Testis (tissue), 3 donors: ENCODE measurements around the gene DNAH10. TPM values are rescaled to one million over a fixed set of nuclear protein-coding genes. Genes with fewer than 3 reads are reported as not detected.

Experiments used
- DNase-seq: peaks from one replicate; pipeline ENCODE4 v3.0.0-alpha.2; 2019
- H3K27ac ChIP-seq, 2 donors: fragments of 200-600 bp; sonication (generic); one replicate each; pipeline ENCODE4 v1.5.1; 2019
- H3K27me3 ChIP-seq: fragments of 200-600 bp; sonication (generic); one replicate; pipeline ENCODE4 v1.5.1; 2019
- H3K36me3 ChIP-seq: fragments of 200-600 bp; sonication (generic); one replicate; pipeline ENCODE4 v1.5.1; 2017; ENCODE audit warnings: low read depth; ENCODE audit errors: missing control alignments
- H3K4me1 ChIP-seq: fragments of 200-600 bp; sonication (generic); one replicate; pipeline ENCODE4 v1.5.1; 2019
- H3K4me3 ChIP-seq, 2 donors: fragments of 200-600 bp; sonication (generic); one replicate each; pipeline ENCODE4 v1.5.1; 2017 to 2019
- H3K9me3 ChIP-seq: fragments of 200-600 bp; sonication (generic); one replicate; pipeline ENCODE4 v1.5.1; 2017
- CTCF ChIP-seq, 3 experiments: fragments of 450-650 bp in 2 of 3; fragments of 200-600 bp in 1 of 3; sonication (generic) in 1 of 3; IDR thresholded peaks; one replicate each; pipeline ENCODE4 v1.5.1; 2016 to 2019; ENCODE audit warnings: antibody characterized with exemption in 3 of 3, mild to moderate bottlenecking in 2 of 3, moderate library complexity in 1 of 3
- POLR2A ChIP-seq: fragments of 450-650 bp; IDR thresholded peaks from one replicate; pipeline ENCODE4 v1.6.1; 2017; ENCODE audit warnings: antibody characterized with exemption, mild to moderate bottlenecking, moderate library complexity
- WGBS, 2 donors: methylation state at CpG; one replicate each; pipeline ENCODE4 v1.1.5; 2018; 5-methylcytosine and 5-hydroxymethylcytosine counted together
- intact Hi-C: fragments of 100-400 bp; cut with DNase I; formaldehyde crosslinking; loops from one replicate; pipeline ENCODE4 v1.15.1; 2023; ENCODE audit warnings: low total_unique reads
- polyA plus RNA-seq: library from polyadenylated mRNA; stranded (reverse); fragments of 350-450 nt; fragmentation: Illumina TruSeq; extraction: RNeasy Lipid Tissue Mini Kit (QIAGEN cat#74804); gene quantifications from one replicate; pipeline ENCODE4 v1.2.3, GENCODE V29; 2014; ENCODE audit warnings: low read depth, low replicate concordance; ENCODE audit not compliant: insufficient read depth
- total RNA-seq, 2 donors: library from RNA; depleted of rRNA; stranded (reverse); fragments of >200 nt; gene quantifications; one replicate each; pipeline ENCODE4 v1.2.3, GENCODE V29; 2016

DNAH10 gene
- total and polyA plus RNA-seq, 3 donors from 2014 or later, result 15.4 to 29.3 (median 24.3) TPM

DNA sequence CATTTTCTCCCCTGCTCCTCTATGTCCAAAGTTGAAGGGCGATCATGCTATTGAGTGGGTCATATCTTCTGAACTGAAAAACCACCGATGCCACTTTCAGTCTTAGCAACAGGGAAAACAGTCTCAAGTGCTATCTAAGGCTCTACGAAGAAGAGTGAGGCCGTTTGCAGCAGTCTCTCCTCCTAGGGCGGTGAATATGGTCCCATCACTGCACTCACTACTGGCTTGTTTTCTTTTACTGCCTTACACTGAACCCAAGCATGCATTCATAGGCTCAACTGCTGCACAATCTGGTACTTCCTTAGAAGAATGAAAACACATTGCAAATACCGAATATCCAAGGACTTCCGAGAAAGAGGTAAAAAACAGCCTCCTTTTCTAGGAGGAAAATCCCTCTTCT lies 92.1 kb downstream of the DNAH10 start:
- H3K27me3 ChIP-seq, result no peaks in the 10 kb centered on the region
- intact Hi-C loops, result no loop called here
- TF ChIP-seq CTCF (IDR thresholded peaks at IDR 0.05) (no peak), POLR2A (no peak)

GRCh38 chr12:123854918-123855317 lies 92.8 kb downstream of the DNAH10 start:
- no peaks in the 10 kb centered on the region for H3K27me3 ChIP-seq
- WGBS, 2 donors, result 63 to 64% methylated on average over 6 of the region's 6 CpGs
- TF ChIP-seq POLR2A (no peak), CTCF (IDR thresholded peaks at IDR 0.05) (no peak)
- no peak overlapping the region for H3K4me3 ChIP-seq
- H3K27ac ChIP-seq, result no peak overlapping the region
- no peaks in the 10 kb centered on the region for H3K36me3 ChIP-seq
- no peaks in the 10 kb centered on the region for H3K4me1 ChIP-seq
- no peaks in the 10 kb centered on the region for H3K9me3 ChIP-seq
- no peak for DNase-seq
- intact Hi-C loops, result no loop called here

More for the DNA sequence above, 92.1 kb downstream of the DNAH10 start:
- no peak overlapping the region for H3K4me3 ChIP-seq
- H3K4me1 ChIP-seq, result no peaks in the 10 kb centered on the region
- DNase-seq, result no peak
- no peak overlapping the region for H3K27ac ChIP-seq
- H3K36me3 ChIP-seq, result no peaks in the 10 kb centered on the region
- H3K9me3 ChIP-seq, result no peaks in the 10 kb centered on the region
- 70 to 73% methylated on average over 7 of the region's 7 CpGs for WGBS, 2 donors

DNA sequence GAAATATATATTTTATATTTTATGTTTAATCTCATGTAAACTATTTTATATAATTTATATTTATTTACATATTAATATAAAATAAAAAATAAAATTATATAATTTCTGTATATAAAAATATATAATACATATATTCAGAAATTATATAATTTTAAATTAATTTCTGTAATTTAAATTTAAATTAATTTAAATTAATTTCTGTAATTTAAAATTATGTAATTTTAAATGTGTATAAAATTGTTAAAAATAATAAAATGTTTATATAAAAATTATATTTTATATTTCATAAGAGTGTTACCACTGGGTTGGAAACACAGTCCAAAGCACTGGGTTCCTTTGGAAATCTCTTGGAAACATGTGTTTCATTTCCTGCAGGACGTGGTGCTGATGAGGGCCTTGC lies 94.6 kb downstream of the DNAH10 start:
- Histone ChIP-seq H3K4me3 (no peak overlapping the region), H3K4me1 (no peaks in the 10 kb centered on the region), H3K9me3 (no peaks in the 10 kb centered on the region), H3K36me3 (no peaks in the 10 kb centered on the region), H3K27me3 (no peaks in the 10 kb centered on the region), H3K27ac (no peak overlapping the region)
- intact Hi-C loops, result no loop called here
- WGBS, 2 donors, result 88 to 90% methylated on average over 1 of the region's 1 CpG
- no peak for DNase-seq
- no peak for TF ChIP-seq CTCF (IDR thresholded peaks at IDR 0.05)
- no peak for TF ChIP-seq POLR2A

DNA sequence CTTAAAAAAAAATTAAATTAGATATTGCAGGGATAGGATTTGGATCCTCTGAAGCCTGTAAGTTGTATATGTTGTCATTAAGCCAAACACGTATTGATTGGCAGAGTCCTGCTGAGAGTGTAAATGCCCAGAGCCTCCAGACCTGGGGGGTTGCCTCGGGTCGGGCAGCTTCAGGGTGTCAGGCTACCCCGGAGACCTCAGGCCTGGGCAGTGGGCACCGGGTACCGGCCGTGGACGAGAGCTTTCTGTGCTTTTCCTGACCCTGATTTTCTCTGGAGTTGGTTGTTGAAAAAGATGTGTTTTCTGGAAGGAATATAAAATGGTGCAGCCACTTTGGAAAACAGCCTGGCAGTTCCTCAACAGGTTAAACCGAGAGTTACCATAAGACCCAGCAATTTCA lies 96.1 kb downstream of the DNAH10 start:
- TF ChIP-seq POLR2A (no peak), CTCF (IDR thresholded peaks at IDR 0.05) (no peak)
- H3K27me3 ChIP-seq, result no peaks in the 10 kb centered on the region
- no peak overlapping the region for H3K4me3 ChIP-seq
- no peaks in the 10 kb centered on the region for H3K36me3 ChIP-seq
- intact Hi-C loops, result no loop called here
- DNase-seq, result no peak
- H3K27ac ChIP-seq, result no peak overlapping the region
- 84 to 90% methylated on average over 9 of the region's 9 CpGs for WGBS, 2 donors
- no peaks in the 10 kb centered on the region for H3K4me1 ChIP-seq
- H3K9me3 ChIP-seq, result no peaks in the 10 kb centered on the region

DNA sequence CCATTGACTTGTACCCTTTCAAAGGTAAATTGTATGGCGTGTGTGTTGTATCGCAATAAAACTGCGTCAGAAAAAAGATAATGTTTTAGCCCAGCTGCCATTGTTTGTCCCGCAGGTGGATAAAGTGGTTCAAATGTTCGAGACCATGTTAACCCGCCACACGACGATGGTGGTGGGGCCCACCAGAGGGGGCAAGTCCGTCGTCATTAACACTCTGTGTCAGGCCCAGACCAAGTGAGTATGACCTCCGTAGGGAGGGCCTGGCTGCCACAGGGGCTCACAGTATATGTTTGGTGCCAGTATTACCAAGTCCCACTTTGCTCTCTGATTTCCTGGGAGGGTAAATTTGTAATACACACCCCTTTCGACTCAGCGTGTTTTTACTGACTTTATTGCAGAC lies 96.9 kb downstream of the DNAH10 start:
- no peaks in the 10 kb centered on the region for H3K27me3 ChIP-seq
- H3K4me1 ChIP-seq, result no peaks in the 10 kb centered on the region
- no peak overlapping the region for H3K4me3 ChIP-seq
- no peak for DNase-seq
- no peaks in the 10 kb centered on the region for H3K9me3 ChIP-seq
- H3K27ac ChIP-seq, result no peak overlapping the region
- TF ChIP-seq POLR2A, result no peak
- 81 to 83% methylated on average over 13 of the region's 13 CpGs for WGBS, 2 donors
- H3K36me3 ChIP-seq, result no peaks in the 10 kb centered on the region
- intact Hi-C loops, result no loop called here
